Measurements from ENCODE around the gene LRRTM3.

LRRTM3 gene

DNA sequence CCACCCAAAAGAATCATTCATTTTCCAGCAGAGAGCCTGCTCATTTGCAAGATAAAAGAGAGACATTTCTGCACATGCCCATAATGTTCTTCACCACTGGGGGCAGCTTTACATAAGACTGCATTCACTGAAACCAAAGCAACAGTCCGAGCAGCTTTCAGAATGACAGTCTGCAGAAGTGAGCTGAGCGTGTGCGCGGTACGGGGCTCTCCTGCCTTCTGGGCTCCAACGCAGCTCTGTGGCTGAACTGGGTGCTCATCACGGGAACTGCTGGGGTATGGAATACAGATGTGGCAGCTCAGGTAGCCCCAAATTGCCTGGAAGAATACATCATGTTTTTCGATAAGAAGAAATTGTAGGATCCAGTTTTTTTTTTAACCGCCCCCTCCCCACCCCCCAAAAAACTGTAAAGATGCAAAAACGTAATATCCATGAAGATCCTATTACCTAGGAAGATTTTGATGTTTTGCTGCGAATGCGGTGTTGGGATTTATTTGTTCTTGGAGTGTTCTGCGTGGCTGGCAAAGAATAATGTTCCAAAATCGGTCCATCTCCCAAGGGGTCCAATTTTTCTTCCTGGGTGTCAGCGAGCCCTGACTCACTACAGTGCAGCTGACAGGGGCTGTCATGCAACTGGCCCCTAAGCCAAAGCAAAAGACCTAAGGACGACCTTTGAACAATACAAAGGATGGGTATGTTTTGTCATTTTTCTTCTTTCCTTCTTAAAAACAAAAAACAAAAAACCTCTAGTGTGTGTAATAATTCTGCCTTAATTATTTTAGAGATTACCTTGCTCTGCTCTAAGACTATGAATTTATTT is at the start of gene LRRTM3:
Gene LRRTM3, plus strand, starts transcription at position 141 of the 820 bp plus-strand sequence.
- Histone ChIP-seq H3K27me3 (ENCODE audit: insufficient read depth, low read depth) (no peaks in the 10 kb centered on the region), H3K4me1 (ENCODE audit: low read depth, poor library complexity, severe bottlenecking) (no peaks in the 10 kb centered on the region), H3K27ac (no peak within 1 kb of the TSS), H3K4me3 (IDR thresholded peaks at IDR 0.05; ENCODE audit: insufficient read depth, low read depth, low read length) (no peak within 1 kb of the TSS), H4K20me1 (ENCODE audit: insufficient read depth) (no peaks in the 10 kb centered on the region), H3K4me2 (no peak within 1 kb of the TSS), H3K79me2 (ENCODE audit: insufficient read depth, low read depth) (no peaks in the 10 kb centered on the region), H3K9ac (no peak within 1 kb of the TSS), H2AFZ (ENCODE audit: low read depth) (no peak within 1 kb of the TSS), H3K36me3 (ENCODE audit: insufficient read depth) (no peaks in the 10 kb centered on the region)
- TF ChIP-seq, protein P1, sequence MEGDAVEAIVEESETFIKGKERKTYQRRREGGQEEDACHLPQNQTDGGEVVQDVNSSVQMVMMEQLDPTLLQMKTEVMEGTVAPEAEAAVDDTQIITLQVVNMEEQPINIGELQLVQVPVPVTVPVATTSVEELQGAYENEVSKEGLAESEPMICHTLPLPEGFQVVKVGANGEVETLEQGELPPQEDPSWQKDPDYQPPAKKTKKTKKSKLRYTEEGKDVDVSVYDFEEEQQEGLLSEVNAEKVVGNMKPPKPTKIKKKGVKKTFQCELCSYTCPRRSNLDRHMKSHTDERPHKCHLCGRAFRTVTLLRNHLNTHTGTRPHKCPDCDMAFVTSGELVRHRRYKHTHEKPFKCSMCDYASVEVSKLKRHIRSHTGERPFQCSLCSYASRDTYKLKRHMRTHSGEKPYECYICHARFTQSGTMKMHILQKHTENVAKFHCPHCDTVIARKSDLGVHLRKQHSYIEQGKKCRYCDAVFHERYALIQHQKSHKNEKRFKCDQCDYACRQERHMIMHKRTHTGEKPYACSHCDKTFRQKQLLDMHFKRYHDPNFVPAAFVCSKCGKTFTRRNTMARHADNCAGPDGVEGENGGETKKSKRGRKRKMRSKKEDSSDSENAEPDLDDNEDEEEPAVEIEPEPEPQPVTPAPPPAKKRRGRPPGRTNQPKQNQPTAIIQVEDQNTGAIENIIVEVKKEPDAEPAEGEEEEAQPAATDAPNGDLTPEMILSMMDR (conservative IDR thresholded peaks at IDR 0.05; ENCODE audit: low read depth, low read length), result peak; percentile 56; the same call in 1 of the 2 replicates

DNA sequence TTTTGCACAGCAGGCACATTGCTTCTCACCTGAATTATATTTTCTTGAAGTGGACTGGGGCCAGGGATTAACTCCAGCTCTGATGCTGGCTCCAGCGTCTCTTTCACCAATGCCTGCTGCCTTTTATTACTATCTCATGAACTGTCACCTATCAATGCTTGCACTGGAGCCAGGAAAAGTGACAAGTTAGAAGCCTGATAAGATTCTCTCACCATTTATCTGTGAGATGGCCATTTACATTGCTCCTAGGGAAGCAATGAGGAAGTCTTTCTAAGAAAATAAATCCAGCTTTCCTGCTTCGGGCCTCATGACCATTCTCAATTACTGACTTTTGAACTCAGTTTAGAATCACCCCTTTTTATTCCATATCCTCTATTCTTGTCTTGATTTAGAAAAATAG is 48.5 kb upstream of the LRRTM3 start:
- no peak overlapping the region for H3K4me3 ChIP-seq (IDR thresholded peaks at IDR 0.05; ENCODE audit: insufficient read depth, low read depth, low read length)
- H3K4me1 ChIP-seq (ENCODE audit: low read depth, poor library complexity, severe bottlenecking), result no peaks in the 10 kb centered on the region
- no peak overlapping the region for H3K27ac ChIP-seq
- TF ChIP-seq, protein P1 (conservative IDR thresholded peaks at IDR 0.05; ENCODE audit: low read depth, low read length), result no peak
- no peaks in the 10 kb centered on the region for H3K79me2 ChIP-seq (ENCODE audit: insufficient read depth, low read depth)
- H4K20me1 ChIP-seq (ENCODE audit: insufficient read depth), result no peaks in the 10 kb centered on the region
- no peak overlapping the region for H2AFZ ChIP-seq (ENCODE audit: low read depth)
- no peaks in the 10 kb centered on the region for H3K27me3 ChIP-seq (ENCODE audit: insufficient read depth, low read depth)
- no peaks in the 10 kb centered on the region for H3K36me3 ChIP-seq (ENCODE audit: insufficient read depth)
- H3K4me2 ChIP-seq, result no peak overlapping the region
- H3K9ac ChIP-seq, result no peak overlapping the region

DNA sequence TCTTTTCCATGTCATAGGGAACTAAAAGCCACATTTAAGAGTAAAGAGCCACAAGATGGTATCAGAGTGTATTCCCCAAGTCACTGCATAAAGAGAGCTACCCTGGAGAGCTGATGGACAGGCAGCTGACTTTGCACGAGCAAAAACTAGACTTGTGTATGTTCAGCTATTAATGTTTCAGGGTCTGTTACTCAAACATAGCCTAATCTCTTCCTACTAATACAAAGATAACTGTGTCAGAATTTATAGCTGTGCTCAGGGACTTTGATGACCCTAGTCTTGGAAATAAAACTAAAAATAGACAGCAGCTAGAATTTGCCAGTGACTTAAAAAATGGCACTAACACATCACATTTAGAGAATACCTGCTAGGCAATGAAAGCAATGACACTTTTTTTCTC is 45.5 kb upstream of the LRRTM3 start:
- H3K9ac ChIP-seq, result no peak overlapping the region

DNA sequence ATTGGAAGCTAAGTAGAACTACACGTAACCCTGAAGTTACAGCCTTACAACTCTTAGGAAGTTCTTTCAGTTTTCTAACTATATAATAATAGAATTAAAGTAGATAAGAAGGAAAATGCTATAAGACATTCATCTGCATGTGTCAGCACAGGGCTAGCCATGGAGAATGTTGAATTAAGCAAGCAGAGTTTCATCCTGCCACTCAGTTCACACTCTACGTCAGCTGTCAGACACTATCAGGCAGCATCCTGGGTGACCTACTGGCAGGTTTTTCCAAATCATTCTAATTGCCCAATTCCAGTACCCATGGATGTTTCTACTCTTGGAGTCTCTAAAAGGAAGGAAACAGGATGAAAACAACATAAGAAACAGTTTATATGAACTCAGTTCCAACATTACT is 45.0 kb upstream of the LRRTM3 start:
- H3K4me2 ChIP-seq, result no peak overlapping the region
- H3K36me3 ChIP-seq (ENCODE audit: insufficient read depth), result no peaks in the 10 kb centered on the region
- H3K79me2 ChIP-seq (ENCODE audit: insufficient read depth, low read depth), result no peaks in the 10 kb centered on the region
- H3K9ac ChIP-seq, result no peak overlapping the region
- H3K4me3 ChIP-seq (IDR thresholded peaks at IDR 0.05; ENCODE audit: insufficient read depth, low read depth, low read length), result no peak overlapping the region
- H3K27me3 ChIP-seq (ENCODE audit: insufficient read depth, low read depth), result no peaks in the 10 kb centered on the region
- H4K20me1 ChIP-seq (ENCODE audit: insufficient read depth), result no peaks in the 10 kb centered on the region
- TF ChIP-seq, protein P1 (conservative IDR thresholded peaks at IDR 0.05; ENCODE audit: low read depth, low read length), result no peak
- no peaks in the 10 kb centered on the region for H3K4me1 ChIP-seq (ENCODE audit: low read depth, poor library complexity, severe bottlenecking)
- no peak overlapping the region for H3K27ac ChIP-seq
- H2AFZ ChIP-seq (ENCODE audit: low read depth), result no peak overlapping the region

More for the DNA sequence above, 45.5 kb upstream of the LRRTM3 start:
- TF ChIP-seq, protein P1 (conservative IDR thresholded peaks at IDR 0.05; ENCODE audit: low read depth, low read length), result no peak
- Histone ChIP-seq H3K27ac (no peak overlapping the region), H3K27me3 (ENCODE audit: insufficient read depth, low read depth) (no peaks in the 10 kb centered on the region), H2AFZ (ENCODE audit: low read depth) (no peak overlapping the region), H4K20me1 (ENCODE audit: insufficient read depth) (no peaks in the 10 kb centered on the region), H3K4me1 (ENCODE audit: low read depth, poor library complexity, severe bottlenecking) (no peaks in the 10 kb centered on the region), H3K4me3 (IDR thresholded peaks at IDR 0.05; ENCODE audit: insufficient read depth, low read depth, low read length) (no peak overlapping the region), H3K79me2 (ENCODE audit: insufficient read depth, low read depth) (no peaks in the 10 kb centered on the region), H3K4me2 (no peak overlapping the region), H3K36me3 (ENCODE audit: insufficient read depth) (no peaks in the 10 kb centered on the region)

Data from KMS-11 (cell line).